Body of pancreas (tissue), 4 donors: Measurements from ENCODE around the gene CDH2.

ENCODE experiments used
- POLR2A ChIP-seq, 3 donors: fragments of 450-650 bp; IDR thresholded peaks; one replicate each; pipeline ENCODE4 v1.6.1; 2016; ENCODE audit warnings: antibody characterized with exemption in 3 of 3, mild to moderate bottlenecking in 2 of 3
- TF ChIP-seq, protein P1 (sequence below), 7 experiments: fragments of 450-650 bp in 4 of 7; fragments of 200-600 bp in 3 of 7; sonication (generic) in 3 of 7; IDR thresholded peaks; one replicate each; pipeline ENCODE4 v1.5.1; 2016 to 2019; ENCODE audit warnings: antibody characterized with exemption in 7 of 7

DNA sequence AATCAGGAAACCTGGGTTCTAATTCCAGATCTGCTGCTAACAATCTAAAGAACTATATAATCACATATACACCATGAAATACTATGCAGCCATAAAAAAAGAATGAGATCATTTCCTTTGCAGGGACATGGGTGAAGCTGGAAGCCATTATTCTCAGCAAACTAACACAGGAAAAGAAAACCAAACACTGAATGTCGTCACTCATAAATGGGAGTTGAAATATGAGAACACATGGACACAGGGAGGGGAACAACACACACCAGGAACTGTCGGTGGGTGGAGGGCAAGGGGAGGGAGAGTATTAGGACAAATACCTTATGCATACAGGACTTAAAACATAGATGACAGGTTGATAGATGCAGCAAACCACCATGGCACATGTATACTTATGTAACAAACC lies 33.2 kb downstream of the CDH2 start:
- TF ChIP-seq, protein P1, sequence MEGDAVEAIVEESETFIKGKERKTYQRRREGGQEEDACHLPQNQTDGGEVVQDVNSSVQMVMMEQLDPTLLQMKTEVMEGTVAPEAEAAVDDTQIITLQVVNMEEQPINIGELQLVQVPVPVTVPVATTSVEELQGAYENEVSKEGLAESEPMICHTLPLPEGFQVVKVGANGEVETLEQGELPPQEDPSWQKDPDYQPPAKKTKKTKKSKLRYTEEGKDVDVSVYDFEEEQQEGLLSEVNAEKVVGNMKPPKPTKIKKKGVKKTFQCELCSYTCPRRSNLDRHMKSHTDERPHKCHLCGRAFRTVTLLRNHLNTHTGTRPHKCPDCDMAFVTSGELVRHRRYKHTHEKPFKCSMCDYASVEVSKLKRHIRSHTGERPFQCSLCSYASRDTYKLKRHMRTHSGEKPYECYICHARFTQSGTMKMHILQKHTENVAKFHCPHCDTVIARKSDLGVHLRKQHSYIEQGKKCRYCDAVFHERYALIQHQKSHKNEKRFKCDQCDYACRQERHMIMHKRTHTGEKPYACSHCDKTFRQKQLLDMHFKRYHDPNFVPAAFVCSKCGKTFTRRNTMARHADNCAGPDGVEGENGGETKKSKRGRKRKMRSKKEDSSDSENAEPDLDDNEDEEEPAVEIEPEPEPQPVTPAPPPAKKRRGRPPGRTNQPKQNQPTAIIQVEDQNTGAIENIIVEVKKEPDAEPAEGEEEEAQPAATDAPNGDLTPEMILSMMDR (IDR thresholded peaks at IDR 0.05): no peak
- TF ChIP-seq POLR2A (IDR thresholded peaks at IDR 0.05): no peak
